Nephron progenitor cell (in vitro differentiated cells): ENCODE data around the gene TCF12.
A peak's percentile ranks its signal among the peaks of the same experiment; 100 is the strongest.

ENCODE experiments used
- DNase-seq: peaks from one replicate; pipeline ENCODE4 v3.0.0; 2021
- H3K27ac Mint-ChIP-seq: 2 replicates; pipeline ENCODE4 v1.8.0; 2021; ENCODE audit warnings: mild to moderate bottlenecking, moderate library complexity, mixed read lengths
- H3K27me3 Mint-ChIP-seq: 2 replicates; pipeline ENCODE4 v1.8.0; 2021; ENCODE audit warnings: mild to moderate bottlenecking, low read depth, mixed read lengths; ENCODE audit not compliant: poor library complexity
- H3K36me3 Mint-ChIP-seq: 2 replicates; pipeline ENCODE4 v1.8.0; 2021; ENCODE audit warnings: low read depth, mixed read lengths
- H3K4me1 Mint-ChIP-seq: 2 replicates; pipeline ENCODE4 v1.8.0; 2021; ENCODE audit warnings: mixed read lengths
- H3K4me3 Mint-ChIP-seq: 2 replicates; pipeline ENCODE4 v1.8.0; 2021; ENCODE audit warnings: mild to moderate bottlenecking, moderate library complexity, mixed read lengths
- H3K9me3 Mint-ChIP-seq: 2 replicates; pipeline ENCODE4 v1.8.0; 2021; ENCODE audit warnings: mild to moderate bottlenecking, moderate library complexity, mixed read lengths
- CTCF ChIP-seq: fragments of 200-600 bp; sonication (generic); IDR thresholded peaks from 2 replicates; pipeline ENCODE4 v1.5.0; 2021; ENCODE audit warnings: antibody characterized with exemption

Gene TCF12

GRCh38 chr15:57324590-57324890 is 406.1 kb downstream of the TCF12 start:
- Mint-ChIP-seq H3K4me3 (no peak overlapping the region), H3K9me3 (no peaks in the 10 kb centered on the region), H3K36me3 (no peaks in the 10 kb centered on the region), H3K27me3 (peaks cover 8% of the 10 kb centered on the region), H3K4me1 (peaks cover 52% of the 10 kb centered on the region), H3K27ac (no peak overlapping the region)
- TF ChIP-seq CTCF = no peak
- DNase-seq = no peak

GRCh38 chr15:57324944-57325679 is 406.7 kb downstream of the TCF12 start:
- peak overlapping the region; percentile 4 for H3K27ac Mint-ChIP-seq
- no peak for TF ChIP-seq CTCF
- no peak overlapping the region for H3K4me3 Mint-ChIP-seq
- H3K27me3 Mint-ChIP-seq = peaks cover 8% of the 10 kb centered on the region
- no peak for DNase-seq
- no peaks in the 10 kb centered on the region for H3K9me3 Mint-ChIP-seq
- H3K36me3 Mint-ChIP-seq = no peaks in the 10 kb centered on the region
- H3K4me1 Mint-ChIP-seq = peaks cover 50% of the 10 kb centered on the region

DNA sequence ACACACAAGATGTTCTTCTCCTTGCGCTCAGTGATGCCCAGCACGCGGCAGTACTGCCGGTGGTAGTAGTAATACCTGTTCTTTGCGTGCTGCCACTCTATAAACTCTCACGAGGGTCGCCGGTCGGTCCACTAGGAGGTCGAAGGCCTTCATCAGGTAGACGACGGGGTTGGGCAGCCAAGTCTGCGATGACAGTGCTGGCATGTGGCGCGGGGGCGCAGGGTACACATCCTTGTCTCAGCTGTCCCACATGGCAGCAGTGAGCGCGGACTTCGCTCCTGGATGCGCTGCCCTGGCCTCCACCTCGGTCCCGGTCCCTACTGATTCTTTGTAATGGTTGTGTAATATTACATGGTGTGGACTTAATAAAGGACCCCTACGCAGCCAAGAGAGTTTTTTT is 407.8 kb downstream of the TCF12 start:
- no peak overlapping the region for H3K4me3 Mint-ChIP-seq
- DNase-seq = no peak
- TF ChIP-seq CTCF = no peak
- H3K27ac Mint-ChIP-seq = no peak overlapping the region
- H3K36me3 Mint-ChIP-seq = no peaks in the 10 kb centered on the region
- H3K4me1 Mint-ChIP-seq = peaks cover 44% of the 10 kb centered on the region
- no peaks in the 10 kb centered on the region for H3K9me3 Mint-ChIP-seq
- peaks cover 8% of the 10 kb centered on the region for H3K27me3 Mint-ChIP-seq

- Mint-ChIP-seq H3K4me1 (peaks cover 36% of the 10 kb centered on the region), H3K27ac (no peak overlapping the region)
Measured at GRCh38 chr15:57327985-57328471, 409.6 kb downstream of the TCF12 start.

GRCh38 chr15:57328479-57328878 is 410.0 kb downstream of the TCF12 start:
- Mint-ChIP-seq H3K9me3 (no peaks in the 10 kb centered on the region), H3K36me3 (no peaks in the 10 kb centered on the region), H3K27ac (peak overlapping the region; percentile 52)

More at GRCh38 chr15:57327985-57328471, 409.6 kb downstream of the TCF12 start:
- TF ChIP-seq CTCF = no peak
- Mint-ChIP-seq H3K4me3 (no peak overlapping the region), H3K27me3 (peaks cover 15% of the 10 kb centered on the region), H3K9me3 (no peaks in the 10 kb centered on the region), H3K36me3 (no peaks in the 10 kb centered on the region)
- no peak for DNase-seq

More at GRCh38 chr15:57328479-57328878, 410.0 kb downstream of the TCF12 start:
- TF ChIP-seq CTCF = no peak
- DNase-seq = no peak
- no peak overlapping the region for H3K4me3 Mint-ChIP-seq
- H3K27me3 Mint-ChIP-seq = peaks cover 16% of the 10 kb centered on the region
- H3K4me1 Mint-ChIP-seq = peaks cover 32% of the 10 kb centered on the region
